Tibial nerve (tissue), 4 donors: ENCODE results near the gene AKAP11. TPM values are rescaled to one million over a fixed set of nuclear protein-coding genes. Genes with fewer than 3 reads are reported as not detected.

ENCODE experiments used
- DNase-seq, 2 donors: peaks; one replicate each; pipeline ENCODE4 v3.0.0-alpha.2; 2019; ENCODE audit warnings: low spot score in 2 of 2
- H3K27ac ChIP-seq, 4 donors: fragments of 200-600 bp; sonication (generic) in 3 of 4; one replicate each; pipeline ENCODE4 v1.5.1; 2017 to 2019; ENCODE audit warnings: mild to moderate bottlenecking in 1 of 4
- H3K27me3 ChIP-seq, 2 donors: fragments of 200-600 bp; sonication (generic) in 1 of 2; one replicate each; pipeline versions ENCODE4 v1.5.1 to v1.6.0; 2017 to 2019
- H3K36me3 ChIP-seq, 3 donors: fragments of 200-600 bp; sonication (generic); one replicate each; pipeline ENCODE4 v1.5.1; 2018 to 2019
- H3K4me1 ChIP-seq, 4 donors: fragments of 200-600 bp; sonication (generic) in 3 of 4; one replicate each; pipeline ENCODE4 v1.5.1; 2017 to 2019
- H3K4me3 ChIP-seq, 4 donors: fragments of 200-600 bp; sonication (generic) in 3 of 4; one replicate each; pipeline ENCODE4 v1.5.1; 2017 to 2019; ENCODE audit warnings: mild to moderate bottlenecking in 1 of 4, moderate library complexity in 1 of 4
- H3K9me3 ChIP-seq, 4 donors: fragments of 200-600 bp; sonication (generic) in 3 of 4; one replicate each; pipeline ENCODE4 v1.5.1; 2017 to 2019
- EP300 ChIP-seq, 2 donors: sonication (generic); formaldehyde crosslinking; IDR thresholded peaks; one replicate each; pipeline ENCODE4 v1.6.1; 2017; ENCODE audit warnings: antibody characterized with exemption in 2 of 2, mild to moderate bottlenecking in 1 of 2
- POLR2A ChIP-seq, 2 donors: fragments of 450-650 bp; IDR thresholded peaks; one replicate each; pipeline ENCODE4 v1.6.1; 2017; ENCODE audit warnings: antibody characterized with exemption in 2 of 2, mild to moderate bottlenecking in 2 of 2, moderate library complexity in 2 of 2
- WGBS, 2 donors: methylation state at CpG; one replicate each; pipeline ENCODE4 v1.1.5; 2018; 5-methylcytosine and 5-hydroxymethylcytosine counted together
- total RNA-seq, 4 donors: library from RNA; depleted of rRNA; stranded (reverse); fragments of >200 nt; gene quantifications; one replicate each; pipeline ENCODE4 v1.1.0, GENCODE V29; 2016
- TF ChIP-seq, protein P1 (sequence below), 5 experiments: fragments of 200-600 bp in 3 of 5; fragments of 450-650 bp in 2 of 5; sonication (generic) in 3 of 5; IDR thresholded peaks; one replicate each; pipeline ENCODE4 v1.5.1; 2016 to 2019; ENCODE audit warnings: antibody characterized with exemption in 5 of 5, mild to moderate bottlenecking in 3 of 5, moderate library complexity in 2 of 5

AKAP11 gene
- total RNA-seq, 4 donors from 2014 or later = 38.4 to 53.8 (median 46.0) TPM

DNA sequence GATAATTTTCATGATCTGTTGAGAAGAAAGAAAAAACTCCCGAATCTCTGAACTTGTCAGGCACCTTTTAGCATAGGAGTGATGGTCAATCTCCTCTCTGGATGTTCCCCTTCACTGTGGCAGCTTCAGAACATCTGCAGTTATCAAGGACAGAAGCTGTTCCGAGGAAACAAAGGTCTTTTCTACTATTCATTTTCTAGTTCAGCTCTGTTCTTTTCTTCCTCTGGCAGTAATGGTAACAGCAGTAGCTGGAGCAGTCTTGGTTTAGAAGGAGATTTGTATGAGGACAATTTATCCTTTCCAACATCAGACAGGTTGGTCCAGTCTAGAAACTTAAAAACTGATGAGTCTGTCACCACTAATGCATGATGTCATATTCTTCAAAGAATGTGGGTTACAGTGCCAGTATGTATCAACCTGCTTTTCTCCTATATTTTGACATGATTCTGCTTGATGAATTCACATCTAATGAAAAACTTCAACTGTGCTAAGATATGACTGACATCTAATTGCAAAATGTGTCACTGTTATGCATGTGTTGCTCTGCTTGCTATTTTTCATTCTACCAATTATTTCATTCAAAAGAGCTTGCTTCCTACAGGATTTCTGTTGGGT lies 41.0 kb downstream of the AKAP11 start:
- Histone ChIP-seq H3K27me3 (no peaks in the 10 kb centered on the region), H3K36me3 (peaks cover 0 to 54% (median 2%) of the 10 kb centered on the region in 3 donors), H3K4me3 (no peak overlapping the region), H3K27ac (no peak overlapping the region), H3K9me3 (no peaks in the 10 kb centered on the region), H3K4me1 (no peaks in the 10 kb centered on the region)
- 67 to 70% methylated on average over 2 of the region's 2 CpGs for WGBS, 2 donors
- no peak for TF ChIP-seq POLR2A (IDR thresholded peaks at IDR 0.05)
- no peak for DNase-seq

DNA sequence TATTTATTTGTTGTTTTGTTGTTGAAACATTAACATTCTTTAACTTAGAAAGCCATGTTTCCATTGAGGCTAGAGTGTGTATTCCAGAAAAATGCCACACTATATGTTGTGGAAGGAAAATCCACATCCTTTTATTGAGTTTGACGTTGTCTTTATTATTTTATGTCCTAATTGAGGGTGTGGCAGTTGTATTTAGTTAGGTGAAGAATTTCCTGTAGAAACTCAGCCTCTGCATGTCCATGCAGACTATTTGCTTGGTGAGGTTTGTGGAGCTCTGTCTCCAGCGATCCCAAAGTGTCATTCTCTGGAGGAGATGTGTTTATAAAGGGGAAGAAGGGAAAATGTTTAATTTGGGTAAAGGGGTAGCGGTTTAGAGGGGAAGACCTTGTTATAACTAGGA lies 46.6 kb downstream of the AKAP11 start:
- TF ChIP-seq, protein P1, sequence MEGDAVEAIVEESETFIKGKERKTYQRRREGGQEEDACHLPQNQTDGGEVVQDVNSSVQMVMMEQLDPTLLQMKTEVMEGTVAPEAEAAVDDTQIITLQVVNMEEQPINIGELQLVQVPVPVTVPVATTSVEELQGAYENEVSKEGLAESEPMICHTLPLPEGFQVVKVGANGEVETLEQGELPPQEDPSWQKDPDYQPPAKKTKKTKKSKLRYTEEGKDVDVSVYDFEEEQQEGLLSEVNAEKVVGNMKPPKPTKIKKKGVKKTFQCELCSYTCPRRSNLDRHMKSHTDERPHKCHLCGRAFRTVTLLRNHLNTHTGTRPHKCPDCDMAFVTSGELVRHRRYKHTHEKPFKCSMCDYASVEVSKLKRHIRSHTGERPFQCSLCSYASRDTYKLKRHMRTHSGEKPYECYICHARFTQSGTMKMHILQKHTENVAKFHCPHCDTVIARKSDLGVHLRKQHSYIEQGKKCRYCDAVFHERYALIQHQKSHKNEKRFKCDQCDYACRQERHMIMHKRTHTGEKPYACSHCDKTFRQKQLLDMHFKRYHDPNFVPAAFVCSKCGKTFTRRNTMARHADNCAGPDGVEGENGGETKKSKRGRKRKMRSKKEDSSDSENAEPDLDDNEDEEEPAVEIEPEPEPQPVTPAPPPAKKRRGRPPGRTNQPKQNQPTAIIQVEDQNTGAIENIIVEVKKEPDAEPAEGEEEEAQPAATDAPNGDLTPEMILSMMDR (IDR thresholded peaks at IDR 0.05) = no peak
- TF ChIP-seq POLR2A (IDR thresholded peaks at IDR 0.05) (no peak), EP300 (IDR thresholded peaks at IDR 0.05) (no peak)
- Histone ChIP-seq H3K9me3 (no peaks in the 10 kb centered on the region), H3K27me3 (no peaks in the 10 kb centered on the region), H3K4me3 (no peak overlapping the region), H3K36me3 (peaks cover 0 to 43% (median 0%) of the 10 kb centered on the region in 3 donors), H3K27ac (no peak overlapping the region), H3K4me1 (peaks cover 0 to 6% (median 0%) of the 10 kb centered on the region in 4 donors)
- 65 to 67% methylated on average over 3 of the region's 3 CpGs for WGBS, 2 donors
- no peak for DNase-seq

DNA sequence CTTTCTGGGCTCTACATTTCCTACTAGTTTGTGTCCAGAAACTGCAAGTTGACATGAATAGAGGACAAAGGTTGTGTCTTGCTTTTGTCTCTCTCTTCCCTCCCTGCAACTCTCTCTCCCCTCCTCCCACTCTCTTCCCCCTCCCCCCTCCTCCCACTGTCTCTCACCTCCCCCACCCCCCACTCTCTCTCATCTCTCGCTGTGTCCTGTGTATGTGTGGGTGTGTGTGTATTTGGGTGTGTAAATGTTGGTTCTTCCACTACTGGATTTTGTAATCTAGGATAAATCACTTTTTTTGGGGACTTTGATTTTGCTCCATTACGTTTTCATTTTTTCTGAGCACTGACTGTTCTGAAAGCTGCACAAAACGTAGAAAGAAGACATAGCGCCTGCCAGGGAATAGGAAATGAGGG lies 48.4 kb downstream of the AKAP11 start:
- 47 to 60% methylated on average over 4 of the region's 4 CpGs for WGBS, 2 donors
- no peaks in the 10 kb centered on the region for H3K9me3 ChIP-seq
- no peak for TF ChIP-seq POLR2A (IDR thresholded peaks at IDR 0.05)
- TF ChIP-seq, protein P1 (IDR thresholded peaks at IDR 0.05) = no peak
- TF ChIP-seq EP300 (IDR thresholded peaks at IDR 0.05) = no peak
- H3K4me1 ChIP-seq = peaks cover 0 to 6% (median 0%) of the 10 kb centered on the region in 4 donors
- no peaks in the 10 kb centered on the region for H3K27me3 ChIP-seq
- no peak for DNase-seq
- H3K4me3 ChIP-seq = no peak overlapping the region
- no peak overlapping the region for H3K27ac ChIP-seq
- peaks cover 0 to 39% (median 0%) of the 10 kb centered on the region in 3 donors for H3K36me3 ChIP-seq

DNA sequence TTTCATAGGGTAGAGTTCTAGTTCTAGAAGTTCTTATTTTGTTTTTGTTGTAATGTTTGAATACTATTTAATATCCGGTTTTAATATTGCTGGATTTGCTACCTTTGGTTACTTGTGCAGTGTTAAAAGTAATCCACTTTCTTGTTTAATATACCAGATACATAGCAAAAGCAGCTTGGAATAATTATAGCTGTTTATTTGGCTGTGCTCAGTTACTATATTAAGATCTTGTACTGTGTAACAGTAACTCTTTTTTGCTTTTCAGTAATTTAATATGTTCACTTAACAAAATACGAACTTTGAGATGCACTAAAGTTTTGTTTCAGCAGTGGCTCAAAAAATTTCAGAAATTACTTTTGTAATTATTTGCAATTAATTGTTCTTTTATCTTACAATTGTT lies 50.9 kb downstream of the AKAP11 start:
- 76 to 83% methylated on average over 2 of the region's 2 CpGs for WGBS, 2 donors
- Histone ChIP-seq H3K36me3 (peaks cover 0 to 25% (median 0%) of the 10 kb centered on the region in 3 donors), H3K4me3 (no peak overlapping the region), H3K27me3 (no peaks in the 10 kb centered on the region), H3K4me1 (peaks cover 0 to 6% (median 0%) of the 10 kb centered on the region in 4 donors), H3K27ac (no peak overlapping the region), H3K9me3 (no peaks in the 10 kb centered on the region)
- no peak for DNase-seq
- TF ChIP-seq POLR2A (IDR thresholded peaks at IDR 0.05) = no peak

DNA sequence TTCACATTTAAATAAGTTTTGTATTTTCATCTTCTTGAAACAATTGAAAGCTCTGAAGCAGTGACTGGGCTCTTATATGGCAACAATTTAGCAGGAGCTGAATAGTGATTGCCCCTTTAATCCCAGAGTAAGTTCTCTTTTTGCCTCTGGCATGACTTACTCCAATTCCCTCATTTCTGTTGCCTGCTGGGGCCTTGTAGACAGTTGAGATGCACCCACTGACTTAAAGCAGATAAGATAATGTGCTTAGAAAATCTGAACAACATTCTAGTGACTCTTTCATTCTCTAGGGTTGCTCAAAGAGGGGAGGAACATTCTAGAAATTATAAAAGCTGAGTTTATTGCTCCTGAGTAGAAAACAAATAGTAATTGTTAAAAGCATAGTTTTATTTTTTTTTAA lies 52.8 kb downstream of the AKAP11 start:
- no peaks in the 10 kb centered on the region for H3K9me3 ChIP-seq
- H3K4me1 ChIP-seq = peaks cover 0 to 6% (median 0%) of the 10 kb centered on the region in 4 donors
- H3K4me3 ChIP-seq = no peak overlapping the region
- TF ChIP-seq POLR2A (IDR thresholded peaks at IDR 0.05) (no peak), EP300 (IDR thresholded peaks at IDR 0.05) (no peak)
- TF ChIP-seq, protein P1 (IDR thresholded peaks at IDR 0.05) = no peak
- no peak for DNase-seq
- no peaks in the 10 kb centered on the region for H3K27me3 ChIP-seq
- H3K27ac ChIP-seq = no peak overlapping the region
- H3K36me3 ChIP-seq = peaks cover 0 to 23% (median 0%) of the 10 kb centered on the region in 3 donors

DNA sequence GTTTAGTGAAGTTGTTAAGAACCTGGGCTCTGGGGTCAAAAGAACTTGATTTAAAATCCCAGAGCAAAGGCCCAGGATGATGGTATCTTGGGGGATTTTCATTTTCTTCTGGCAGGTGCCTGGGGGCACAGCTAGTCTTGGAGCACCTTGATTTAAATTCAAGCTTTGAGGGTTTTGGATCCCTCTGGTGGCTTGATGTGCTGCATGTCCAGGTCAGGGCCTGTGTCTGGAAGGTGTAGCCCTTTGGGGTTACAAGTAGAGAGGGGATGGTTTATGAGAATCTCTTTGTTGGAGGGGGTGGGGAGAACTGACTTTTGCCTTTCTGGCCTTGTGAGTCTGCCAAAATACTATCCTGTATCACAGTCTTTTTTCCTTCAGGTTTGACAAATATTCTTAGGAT lies 55.8 kb downstream of the AKAP11 start:
- H3K4me3 ChIP-seq = no peak overlapping the region
- H3K27me3 ChIP-seq = no peaks in the 10 kb centered on the region
- TF ChIP-seq POLR2A (IDR thresholded peaks at IDR 0.05) (no peak), EP300 (IDR thresholded peaks at IDR 0.05) (no peak)
- DNase-seq = no peak
- no peaks in the 10 kb centered on the region for H3K9me3 ChIP-seq
- H3K4me1 ChIP-seq = peaks cover 0 to 3% (median 0%) of the 10 kb centered on the region in 4 donors
- H3K27ac ChIP-seq = no peak overlapping the region
- peaks cover 0 to 7% (median 0%) of the 10 kb centered on the region in 3 donors for H3K36me3 ChIP-seq
